ENCODE results near the gene PGA3. TPM values are rescaled to one million over a fixed set of nuclear protein-coding genes. Genes with fewer than 3 reads are reported as not detected.
"Not testable (repeated sequence)": the region's sequence is repeated elsewhere in the genome, so short reads cannot be mapped to it uniquely, and the experiment has no call there.

PGA3 gene
- total and polyA plus RNA-seq, 2 of the 8 experiments (the other 6 are each of a cell fraction or from before 2014, with no cell fraction given): not detected

- H3K27ac ChIP-seq (ENCODE audit: low read depth, low read length); H3K4me3 ChIP-seq (ENCODE audit: extremely low read depth in 1 of 4, insufficient read depth in 2 of 4, low read depth in 3 of 4, low read length in 4 of 4); H3K36me3 ChIP-seq (ENCODE audit: control insufficient read depth in 2 of 4, insufficient read depth in 4 of 4, low read length in 3 of 4); H4K5ac ChIP-seq (ENCODE audit: insufficient read length, low read depth, low read length); H2BK5ac ChIP-seq (ENCODE audit: low read depth, low read length); H4K20me1 ChIP-seq (replicated peaks in 1 of 2; ENCODE audit: control insufficient read depth in 1 of 2, insufficient read depth in 2 of 2, low read length in 2 of 2); H3K23ac ChIP-seq (ENCODE audit: insufficient read length); H2BK15ac ChIP-seq (ENCODE audit: low read length); H3K79me1 ChIP-seq (ENCODE audit: low read depth, low read length); H3K14ac ChIP-seq (ENCODE audit: insufficient read length); DNase-seq (ENCODE audit: low read depth in 1 of 2, low spot score in 2 of 2); H3K9me3 ChIP-seq (ENCODE audit: insufficient read depth in 2 of 2, low read depth in 1 of 2, low read length in 1 of 2); H2BK12ac ChIP-seq (ENCODE audit: low read depth, low read length); H2BK120ac ChIP-seq (replicated peaks; ENCODE audit: low read depth, low read length); H2AFZ ChIP-seq (ENCODE audit: low read length); H3K9ac ChIP-seq (replicated peaks in 1 of 4; ENCODE audit: extremely low read depth in 1 of 4, low read depth in 3 of 4, low read length in 3 of 4); H3K56ac ChIP-seq (replicated peaks; ENCODE audit: insufficient read length, low read depth, low read length); H4K8ac ChIP-seq (ENCODE audit: extremely low read depth, insufficient read depth, low read length); H3K23me2 ChIP-seq (ENCODE audit: low read depth, low read length); H3K4me1 ChIP-seq (replicated peaks in 1 of 4; ENCODE audit: control insufficient read depth in 3 of 4, insufficient read depth in 4 of 4, low read length in 3 of 4); H2AK5ac ChIP-seq (ENCODE audit: low read depth, low read length); POLR2A ChIA-PET (ENCODE audit: partially characterized antibody); H3K4me2 ChIP-seq (ENCODE audit: insufficient read depth in 1 of 2, low read depth in 2 of 2, low read length in 2 of 2); H4K91ac ChIP-seq (replicated peaks; ENCODE audit: insufficient read length, low read length); FAIRE-seq; H3K79me2 ChIP-seq (ENCODE audit: control insufficient read depth in 1 of 2, insufficient read depth in 2 of 2, low read length in 2 of 2); H3K27me3 ChIP-seq (replicated peaks in 1 of 4; ENCODE audit: control insufficient read depth in 3 of 4, extremely low read depth in 1 of 4, insufficient read depth in 3 of 4, low read length in 3 of 4); CTCF ChIA-PET (ENCODE audit: partially characterized antibody); H2BK20ac ChIP-seq (ENCODE audit: low read length); H3K18ac ChIP-seq (ENCODE audit: extremely low read depth, low read length); H3K4ac ChIP-seq (replicated peaks; ENCODE audit: insufficient read length, low read depth, low read length): not testable (repeated sequence)
- WGBS, 2 experiments (ENCODE audit: extremely low coverage in 1 of 2, insufficient coverage in 1 of 2, insufficient read length in 1 of 2, insufficient replicate concordance in 2 of 2, low coverage in 1 of 2, low lambda C conversion rate in 2 of 2, missing lambda C conversion rate in 1 of 2): no CpG with 5 or more reads among the region's 5 CpGs
These were observed 558 bp downstream of the PGA3 start for GRCh38 chr11:61203873-61204272.

GRCh38 chr11:61204502-61205059 is 1.3 kb downstream of the PGA3 start:
- H3K4me3 ChIP-seq (ENCODE audit: extremely low read depth in 1 of 4, insufficient read depth in 2 of 4, low read depth in 3 of 4, low read length in 4 of 4); H3K14ac ChIP-seq (ENCODE audit: insufficient read length); H2BK120ac ChIP-seq (replicated peaks; ENCODE audit: low read depth, low read length); H3K79me2 ChIP-seq (ENCODE audit: control insufficient read depth in 1 of 2, insufficient read depth in 2 of 2, low read length in 2 of 2); H2BK5ac ChIP-seq (ENCODE audit: low read depth, low read length); H3K27me3 ChIP-seq (replicated peaks in 1 of 4; ENCODE audit: control insufficient read depth in 3 of 4, extremely low read depth in 1 of 4, insufficient read depth in 3 of 4, low read length in 3 of 4); CTCF ChIA-PET (ENCODE audit: partially characterized antibody); H3K18ac ChIP-seq (ENCODE audit: extremely low read depth, low read length); H2AFZ ChIP-seq (ENCODE audit: low read length); H2BK15ac ChIP-seq (ENCODE audit: low read length); H3K9ac ChIP-seq (replicated peaks in 1 of 4; ENCODE audit: extremely low read depth in 1 of 4, low read depth in 3 of 4, low read length in 3 of 4); H3K4me2 ChIP-seq (ENCODE audit: insufficient read depth in 1 of 2, low read depth in 2 of 2, low read length in 2 of 2); H3K9me3 ChIP-seq (ENCODE audit: insufficient read depth in 2 of 2, low read depth in 1 of 2, low read length in 1 of 2); H3K23me2 ChIP-seq (ENCODE audit: low read depth, low read length); H2BK20ac ChIP-seq (ENCODE audit: low read length); H3K27ac ChIP-seq (ENCODE audit: low read depth, low read length); H3K56ac ChIP-seq (replicated peaks; ENCODE audit: insufficient read length, low read depth, low read length); H3K79me1 ChIP-seq (ENCODE audit: low read depth, low read length); H4K20me1 ChIP-seq (replicated peaks in 1 of 2; ENCODE audit: control insufficient read depth in 1 of 2, insufficient read depth in 2 of 2, low read length in 2 of 2); H4K91ac ChIP-seq (replicated peaks; ENCODE audit: insufficient read length, low read length); H3K4me1 ChIP-seq (replicated peaks in 1 of 4; ENCODE audit: control insufficient read depth in 3 of 4, insufficient read depth in 4 of 4, low read length in 3 of 4); DNase-seq (ENCODE audit: low read depth in 1 of 2, low spot score in 2 of 2); H4K5ac ChIP-seq (ENCODE audit: insufficient read length, low read depth, low read length); H3K36me3 ChIP-seq (ENCODE audit: control insufficient read depth in 2 of 4, insufficient read depth in 4 of 4, low read length in 3 of 4); H3K23ac ChIP-seq (ENCODE audit: insufficient read length); POLR2A ChIA-PET (ENCODE audit: partially characterized antibody); H3K4ac ChIP-seq (replicated peaks; ENCODE audit: insufficient read length, low read depth, low read length); H2AK5ac ChIP-seq (ENCODE audit: low read depth, low read length); FAIRE-seq; H2BK12ac ChIP-seq (ENCODE audit: low read depth, low read length): not testable (repeated sequence)
- 87% methylated on average over 14 of the region's 14 CpGs; no CpG with 5 or more reads in 1 of the 2 experiments for WGBS, 2 experiments (ENCODE audit: extremely low coverage in 1 of 2, insufficient coverage in 1 of 2, insufficient read length in 1 of 2, insufficient replicate concordance in 2 of 2, low coverage in 1 of 2, low lambda C conversion rate in 2 of 2, missing lambda C conversion rate in 1 of 2)
- H4K8ac ChIP-seq (ENCODE audit: extremely low read depth, insufficient read depth, low read length): 0 out of 2 replicates have a peak overlapping the region, but pooled peaks have one; percentile 51

Measured in H1 (cell line).